Liver (tissue), 9 donors: ENCODE results near the gene AP2A2. TPM values are rescaled to one million over a fixed set of nuclear protein-coding genes. Genes with fewer than 3 reads are reported as not detected.

Experiments
- DNase-seq: peaks from one replicate; pipeline ENCODE4 v3.0.0-alpha.2; 2017; ENCODE audit warnings: low spot score
- H3K27ac ChIP-seq, 2 donors: one replicate each; pipeline ENCODE4 v1.7.0; 2013; ENCODE audit warnings: inconsistent platforms in 2 of 2, low read length in 2 of 2, control low read depth in 1 of 2, low read depth in 1 of 2, mild to moderate bottlenecking in 1 of 2
- H3K27me3 ChIP-seq, 4 donors: one replicate each; pipeline versions ENCODE4 v1.6.1 to v1.7.0; 2013; ENCODE audit warnings: low read length in 3 of 4, inconsistent platforms in 1 of 4, mild to moderate bottlenecking in 1 of 4, moderate library complexity in 1 of 4; ENCODE audit not compliant: control insufficient read depth in 4 of 4, insufficient read depth in 4 of 4
- H3K36me3 ChIP-seq, 4 donors: one replicate each; pipeline versions ENCODE4 v1.6.1 to v1.7.0; 2013; ENCODE audit warnings: low read length in 3 of 4, mild to moderate bottlenecking in 3 of 4, low read depth in 1 of 4, moderate library complexity in 1 of 4; ENCODE audit not compliant: control insufficient read depth in 4 of 4, insufficient read depth in 3 of 4
- H3K4me1 ChIP-seq, 4 donors: one replicate each; pipeline versions ENCODE4 v1.6.1 to v1.7.0; 2013; ENCODE audit warnings: low read length in 3 of 4, mild to moderate bottlenecking in 3 of 4, moderate library complexity in 1 of 4; ENCODE audit not compliant: control insufficient read depth in 4 of 4, insufficient read depth in 4 of 4
- H3K4me3 ChIP-seq, 3 donors: one replicate each; pipeline versions ENCODE4 v1.6.1 to v1.7.0; 2013; ENCODE audit warnings: low read length in 3 of 3, control low read depth in 1 of 3, low read depth in 1 of 3, mild to moderate bottlenecking in 1 of 3
- H3K9ac ChIP-seq, 2 donors: one replicate each; pipeline ENCODE4 v1.7.0; 2013; ENCODE audit warnings: low read length in 2 of 2, mild to moderate bottlenecking in 2 of 2, moderate library complexity in 2 of 2, control low read depth in 1 of 2, low read depth in 1 of 2
- H3K9me3 ChIP-seq, 4 donors: one replicate each; pipeline versions ENCODE4 v1.6.1 to v1.7.0; 2013; ENCODE audit warnings: low read length in 3 of 4; ENCODE audit not compliant: control insufficient read depth in 4 of 4
- EGR1 ChIP-seq, 2 donors: IDR thresholded peaks; 2 replicates each; pipeline ENCODE4 v1.6.1; 2016 to 2018; ENCODE audit warnings: antibody characterized with exemption in 2 of 2, low read depth in 2 of 2
- FOXA1 ChIP-seq: IDR thresholded peaks from 2 replicates; pipeline ENCODE4 v1.6.1; 2016; ENCODE audit warnings: antibody characterized with exemption
- GABPA ChIP-seq, 2 donors: IDR thresholded peaks in 1 of 2; conservative IDR thresholded peaks in 1 of 2; 2 replicates each; pipeline ENCODE4 v1.6.1; 2016; ENCODE audit warnings: antibody characterized with exemption in 2 of 2, mild to moderate bottlenecking in 1 of 2, moderate library complexity in 1 of 2
- HNF4A ChIP-seq, 2 donors: conservative IDR thresholded peaks; 2 replicates each; pipeline ENCODE4 v1.6.1; 2016; ENCODE audit warnings: antibody characterized with exemption in 2 of 2, mild to moderate bottlenecking in 2 of 2
- HNF4G ChIP-seq: IDR thresholded peaks from 2 replicates; pipeline ENCODE4 v1.6.1; 2016; ENCODE audit warnings: antibody characterized with exemption
- JUND ChIP-seq, 2 donors: IDR thresholded peaks; 2 replicates each; pipeline ENCODE4 v1.6.1; 2016; ENCODE audit warnings: antibody characterized with exemption in 2 of 2
- NR2F2 ChIP-seq: IDR thresholded peaks from 2 replicates; pipeline ENCODE4 v1.6.1; 2016; ENCODE audit warnings: antibody characterized with exemption
- RAD21 ChIP-seq, 2 donors: IDR thresholded peaks; 2 replicates each; pipeline ENCODE4 v1.6.1; 2016; ENCODE audit warnings: antibody characterized with exemption in 2 of 2, mild to moderate bottlenecking in 2 of 2
- RXRA ChIP-seq, 2 donors: IDR thresholded peaks; 2 replicates each; pipeline ENCODE4 v1.6.1; 2017 to 2018; ENCODE audit warnings: antibody characterized with exemption in 2 of 2, mild to moderate bottlenecking in 1 of 2
- SP1 ChIP-seq: IDR thresholded peaks from 2 replicates; pipeline ENCODE4 v1.6.1; 2018; ENCODE audit warnings: antibody characterized with exemption, mild to moderate bottlenecking
- TAF1 ChIP-seq: conservative IDR thresholded peaks from 2 replicates; pipeline ENCODE4 v1.6.1; 2016; ENCODE audit warnings: antibody characterized with exemption, mild to moderate bottlenecking
- YY1 ChIP-seq: IDR thresholded peaks from 2 replicates; pipeline ENCODE4 v1.6.1; 2016; ENCODE audit warnings: antibody characterized with exemption, mild to moderate bottlenecking
- WGBS: extraction: QIAGEN DNeasy Blood & Tissue Kit; methylation state at CpG from one replicate; pipeline ENCODE4 v1.1.7; 2013; 5-methylcytosine and 5-hydroxymethylcytosine counted together
- polyA plus RNA-seq, 2 donors: library from polyadenylated mRNA; stranded (reverse) in 1 of 2; unstranded in 1 of 2; fragments of 200-250 nt in 1 of 2; fragments of >200 nt in 1 of 2; fragmentation: Nextera tagmentation in 1 of 2; extraction: Ambion mirVana in 1 of 2; gene quantifications; one replicate each; pipeline versions ENCODE4 v1.2.1 to v1.2.3, GENCODE V29; 2013 to 2015
- total RNA-seq, 2 donors: library from RNA; depleted of rRNA; stranded (reverse); fragments of >200 nt; gene quantifications; one replicate each; pipeline ENCODE4 v1.2.3, GENCODE V29; 2014
- TF ChIP-seq, protein P1 (sequence below): IDR thresholded peaks from 2 replicates; pipeline ENCODE4 v1.6.1; 2016; ENCODE audit warnings: antibody characterized with exemption
- TF ChIP-seq, protein P2 (sequence below): fragments of 150-350 bp; IDR thresholded peaks from 2 replicates; pipeline ENCODE4 v1.5.1; 2017; ENCODE audit warnings: improper control_type of control experiment, low read depth, low read length; ENCODE audit not compliant: missing input control
- TF ChIP-seq, protein P3 (sequence below): IDR thresholded peaks from 2 replicates; pipeline ENCODE4 v1.6.1; 2016; ENCODE audit warnings: antibody characterized with exemption
- TF ChIP-seq, protein P4 (sequence below): IDR thresholded peaks from 2 replicates; pipeline ENCODE4 v1.6.1; 2016; ENCODE audit warnings: antibody characterized with exemption
- TF ChIP-seq, protein P5 (sequence below): IDR thresholded peaks from 2 replicates; pipeline ENCODE4 v1.6.1; 2016; ENCODE audit warnings: antibody characterized with exemption, mild to moderate bottlenecking
- donor health status: healthy.
- donor health status: healthy.
- donor health status: healthy.
- donor health status: healthy.
- donor health status: healthy.

AP2A2 gene
- total and polyA plus RNA-seq, 4 donors = 20.5 to 39.7 (median 23.8) TPM

DNA sequence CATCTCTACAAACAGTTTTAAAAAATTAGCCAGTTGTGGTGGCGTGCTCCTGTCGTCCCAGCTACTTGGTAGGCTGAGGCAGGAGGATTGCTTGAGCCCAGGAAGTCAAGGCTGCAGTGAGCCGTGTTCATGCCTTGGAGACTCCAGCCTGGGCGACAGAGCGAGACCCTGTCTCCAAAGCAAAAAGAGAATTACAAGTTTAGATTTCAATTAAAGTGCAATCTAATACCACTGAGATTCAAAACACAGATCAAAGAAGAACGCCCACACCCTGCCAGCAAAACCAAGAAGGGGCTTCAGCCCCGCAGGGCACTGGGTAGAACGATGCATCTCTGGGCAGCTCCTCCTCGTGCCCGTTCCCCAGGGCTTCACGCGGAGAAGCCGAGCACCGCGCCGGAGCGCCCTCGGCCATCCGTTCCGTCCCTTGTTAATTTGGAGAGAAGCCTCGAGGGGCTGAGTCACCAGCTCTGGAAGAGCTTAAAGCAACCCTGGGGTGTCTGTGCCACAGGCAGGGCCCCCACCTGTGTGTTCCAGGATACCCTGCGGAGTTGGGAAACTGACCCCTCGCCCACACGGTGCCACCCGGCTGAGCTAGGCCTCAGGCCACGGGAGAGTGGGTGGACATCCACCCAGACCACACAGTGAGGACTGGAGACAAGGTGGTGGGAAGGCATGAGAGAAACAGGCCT, 47.0 kb downstream of the AP2A2 start:
- Histone ChIP-seq H3K9me3 (no peaks in the 10 kb centered on the region), H3K36me3 (peaks cover 13 to 56% (median 29%) of the 10 kb centered on the region in 4 donors), H3K27ac (no peak overlapping the region), H3K9ac (no peak overlapping the region), H3K27me3 (no peaks in the 10 kb centered on the region), H3K4me1 (peaks cover 0 to 2% (median 0%) of the 10 kb centered on the region in 4 donors), H3K4me3 (no peak overlapping the region)
- DNase-seq = no peak
- WGBS = 96% methylated on average over 26 of the region's 26 CpGs
- TF ChIP-seq RXRA (IDR thresholded peaks at IDR 0.05) (no peak), NR2F2 (no peak), YY1 (no peak), FOXA1 (no peak), TAF1 (no peak), GABPA (IDR thresholded peaks at IDR 0.05 in 1 of 2, conservative IDR thresholded peaks at IDR 0.05 in 1 of 2) (no peak), JUND (IDR thresholded peaks at IDR 0.05) (no peak), HNF4G (no peak)
- TF ChIP-seq, protein P1, sequence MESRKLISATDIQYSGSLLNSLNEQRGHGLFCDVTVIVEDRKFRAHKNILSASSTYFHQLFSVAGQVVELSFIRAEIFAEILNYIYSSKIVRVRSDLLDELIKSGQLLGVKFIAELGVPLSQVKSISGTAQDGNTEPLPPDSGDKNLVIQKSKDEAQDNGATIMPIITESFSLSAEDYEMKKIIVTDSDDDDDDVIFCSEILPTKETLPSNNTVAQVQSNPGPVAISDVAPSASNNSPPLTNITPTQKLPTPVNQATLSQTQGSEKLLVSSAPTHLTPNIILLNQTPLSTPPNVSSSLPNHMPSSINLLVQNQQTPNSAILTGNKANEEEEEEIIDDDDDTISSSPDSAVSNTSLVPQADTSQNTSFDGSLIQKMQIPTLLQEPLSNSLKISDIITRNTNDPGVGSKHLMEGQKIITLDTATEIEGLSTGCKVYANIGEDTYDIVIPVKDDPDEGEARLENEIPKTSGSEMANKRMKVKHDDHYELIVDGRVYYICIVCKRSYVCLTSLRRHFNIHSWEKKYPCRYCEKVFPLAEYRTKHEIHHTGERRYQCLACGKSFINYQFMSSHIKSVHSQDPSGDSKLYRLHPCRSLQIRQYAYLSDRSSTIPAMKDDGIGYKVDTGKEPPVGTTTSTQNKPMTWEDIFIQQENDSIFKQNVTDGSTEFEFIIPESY = no peak
- TF ChIP-seq, protein P2, sequence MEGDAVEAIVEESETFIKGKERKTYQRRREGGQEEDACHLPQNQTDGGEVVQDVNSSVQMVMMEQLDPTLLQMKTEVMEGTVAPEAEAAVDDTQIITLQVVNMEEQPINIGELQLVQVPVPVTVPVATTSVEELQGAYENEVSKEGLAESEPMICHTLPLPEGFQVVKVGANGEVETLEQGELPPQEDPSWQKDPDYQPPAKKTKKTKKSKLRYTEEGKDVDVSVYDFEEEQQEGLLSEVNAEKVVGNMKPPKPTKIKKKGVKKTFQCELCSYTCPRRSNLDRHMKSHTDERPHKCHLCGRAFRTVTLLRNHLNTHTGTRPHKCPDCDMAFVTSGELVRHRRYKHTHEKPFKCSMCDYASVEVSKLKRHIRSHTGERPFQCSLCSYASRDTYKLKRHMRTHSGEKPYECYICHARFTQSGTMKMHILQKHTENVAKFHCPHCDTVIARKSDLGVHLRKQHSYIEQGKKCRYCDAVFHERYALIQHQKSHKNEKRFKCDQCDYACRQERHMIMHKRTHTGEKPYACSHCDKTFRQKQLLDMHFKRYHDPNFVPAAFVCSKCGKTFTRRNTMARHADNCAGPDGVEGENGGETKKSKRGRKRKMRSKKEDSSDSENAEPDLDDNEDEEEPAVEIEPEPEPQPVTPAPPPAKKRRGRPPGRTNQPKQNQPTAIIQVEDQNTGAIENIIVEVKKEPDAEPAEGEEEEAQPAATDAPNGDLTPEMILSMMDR = no peak
- TF ChIP-seq, protein P3, sequence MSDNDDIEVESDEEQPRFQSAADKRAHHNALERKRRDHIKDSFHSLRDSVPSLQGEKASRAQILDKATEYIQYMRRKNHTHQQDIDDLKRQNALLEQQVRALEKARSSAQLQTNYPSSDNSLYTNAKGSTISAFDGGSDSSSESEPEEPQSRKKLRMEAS = no peak
- TF ChIP-seq, protein P4, sequence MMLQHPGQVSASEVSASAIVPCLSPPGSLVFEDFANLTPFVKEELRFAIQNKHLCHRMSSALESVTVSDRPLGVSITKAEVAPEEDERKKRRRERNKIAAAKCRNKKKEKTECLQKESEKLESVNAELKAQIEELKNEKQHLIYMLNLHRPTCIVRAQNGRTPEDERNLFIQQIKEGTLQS = no peak

DNA sequence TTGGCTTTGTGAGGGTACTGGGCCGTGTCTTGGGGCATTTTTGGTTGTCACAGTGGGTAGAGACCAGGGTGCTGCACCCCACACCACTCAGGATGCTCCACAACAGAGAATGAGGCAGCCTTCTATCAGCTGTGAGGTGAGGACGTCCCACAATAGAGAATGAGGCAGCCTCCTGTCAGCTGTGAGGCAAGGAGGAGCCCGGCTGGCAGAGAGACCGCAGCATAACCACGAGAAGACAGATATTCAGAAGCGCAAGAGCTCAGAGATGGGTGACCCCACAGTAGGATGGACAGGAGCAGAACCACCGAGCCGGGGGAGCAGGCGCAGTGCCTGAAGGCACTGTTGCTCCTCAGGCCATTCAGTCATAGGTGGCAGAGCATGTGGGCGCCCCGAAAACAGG, 47.6 kb downstream of the AP2A2 start:
- 88% methylated on average over 11 of the region's 11 CpGs for WGBS
- Histone ChIP-seq H3K27me3 (no peaks in the 10 kb centered on the region), H3K4me1 (no peaks in the 10 kb centered on the region), H3K36me3 (peaks cover 13 to 62% (median 30%) of the 10 kb centered on the region in 4 donors), H3K9ac (no peak overlapping the region), H3K4me3 (no peak overlapping the region), H3K9me3 (no peaks in the 10 kb centered on the region), H3K27ac (no peak overlapping the region)
- no peak for DNase-seq
- TF ChIP-seq SP1 (no peak), TAF1 (no peak), FOXA1 (no peak), GABPA (IDR thresholded peaks at IDR 0.05 in 1 of 2, conservative IDR thresholded peaks at IDR 0.05 in 1 of 2) (no peak), RAD21 (IDR thresholded peaks at IDR 0.05) (no peak), YY1 (no peak), RXRA (IDR thresholded peaks at IDR 0.05) (no peak), EGR1 (IDR thresholded peaks at IDR 0.05; ENCODE audit: low read depth in 2 of 2) (no peak), HNF4A (conservative IDR thresholded peaks at IDR 0.05) (no peak), HNF4G (no peak), JUND (IDR thresholded peaks at IDR 0.05) (no peak), NR2F2 (no peak)
- TF ChIP-seq, protein P5, sequence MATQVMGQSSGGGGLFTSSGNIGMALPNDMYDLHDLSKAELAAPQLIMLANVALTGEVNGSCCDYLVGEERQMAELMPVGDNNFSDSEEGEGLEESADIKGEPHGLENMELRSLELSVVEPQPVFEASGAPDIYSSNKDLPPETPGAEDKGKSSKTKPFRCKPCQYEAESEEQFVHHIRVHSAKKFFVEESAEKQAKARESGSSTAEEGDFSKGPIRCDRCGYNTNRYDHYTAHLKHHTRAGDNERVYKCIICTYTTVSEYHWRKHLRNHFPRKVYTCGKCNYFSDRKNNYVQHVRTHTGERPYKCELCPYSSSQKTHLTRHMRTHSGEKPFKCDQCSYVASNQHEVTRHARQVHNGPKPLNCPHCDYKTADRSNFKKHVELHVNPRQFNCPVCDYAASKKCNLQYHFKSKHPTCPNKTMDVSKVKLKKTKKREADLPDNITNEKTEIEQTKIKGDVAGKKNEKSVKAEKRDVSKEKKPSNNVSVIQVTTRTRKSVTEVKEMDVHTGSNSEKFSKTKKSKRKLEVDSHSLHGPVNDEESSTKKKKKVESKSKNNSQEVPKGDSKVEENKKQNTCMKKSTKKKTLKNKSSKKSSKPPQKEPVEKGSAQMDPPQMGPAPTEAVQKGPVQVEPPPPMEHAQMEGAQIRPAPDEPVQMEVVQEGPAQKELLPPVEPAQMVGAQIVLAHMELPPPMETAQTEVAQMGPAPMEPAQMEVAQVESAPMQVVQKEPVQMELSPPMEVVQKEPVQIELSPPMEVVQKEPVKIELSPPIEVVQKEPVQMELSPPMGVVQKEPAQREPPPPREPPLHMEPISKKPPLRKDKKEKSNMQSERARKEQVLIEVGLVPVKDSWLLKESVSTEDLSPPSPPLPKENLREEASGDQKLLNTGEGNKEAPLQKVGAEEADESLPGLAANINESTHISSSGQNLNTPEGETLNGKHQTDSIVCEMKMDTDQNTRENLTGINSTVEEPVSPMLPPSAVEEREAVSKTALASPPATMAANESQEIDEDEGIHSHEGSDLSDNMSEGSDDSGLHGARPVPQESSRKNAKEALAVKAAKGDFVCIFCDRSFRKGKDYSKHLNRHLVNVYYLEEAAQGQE = no peak
- TF ChIP-seq, protein P2 = no peak
- TF ChIP-seq, protein P1 = no peak
- TF ChIP-seq, protein P4 = no peak
